T-cell (primary cell): ENCODE results near the gene SERPINF2. TPM values are rescaled to one million over a fixed set of nuclear protein-coding genes. Genes with fewer than 3 reads are reported as not detected.

Experiments used
- ATAC-seq, 4 experiments: fragments of 200-7000 bp in 3 of 4; fragments of 150-1000 bp in 1 of 4; cut with Tn5 transposase; replicated peaks in 1 of 4; 1 replicate in 3 of 4; 2 replicates in 1 of 4; pipeline ENCODE4 v1.10.0; 2021; ENCODE audit warnings: moderate library complexity in 3 of 4, mild to moderate bottlenecking in 2 of 4, moderate number of reproducible peaks in 1 of 4
- CTCF ChIA-PET, 2 donors: fragments of 300-600 bp; sonication (Branson Sonifier 250); formaldehyde crosslinking; loops; one replicate each; lab custom pipeline; 2022; ENCODE audit warnings: antibody characterized with exemption in 2 of 2; lab: Charles Lee
- POLR2A ChIA-PET, 2 donors: fragments of 300-600 bp; sonication (Branson Sonifier 250); formaldehyde crosslinking; loops; one replicate each; lab custom pipeline; 2022; ENCODE audit warnings: antibody characterized with exemption in 2 of 2; lab: Charles Lee
- DNase-seq, 35 experiments: peaks; one replicate each; pipeline versions ENCODE4 v3.0.0 to v3.0.0-alpha.2; 2013 to 2023
- H3K27ac ChIP-seq: one replicate; pipeline ENCODE4 v1.5.1; 2013; ENCODE audit warnings: low read length
- H3K27me3 ChIP-seq, 2 experiments: replicated peaks in 1 of 2; 1 replicate in 1 of 2; 2 replicates in 1 of 2; pipeline versions ENCODE4 v1.6.1 to v1.7.0; 2013; ENCODE audit warnings: low read length in 1 of 2, mixed read lengths in 1 of 2; ENCODE audit not compliant: control insufficient read depth in 2 of 2, insufficient read depth in 2 of 2; ENCODE audit errors: extremely low read depth in 1 of 2
- H3K36me3 ChIP-seq, 2 donors: 1 replicate in 1 of 2; 2 replicates in 1 of 2; pipeline versions ENCODE4 v1.6.1 to v1.7.0; 2013; ENCODE audit warnings: low read length in 1 of 2; ENCODE audit not compliant: control insufficient read depth in 2 of 2, insufficient read depth in 1 of 2; ENCODE audit errors: extremely low read depth in 1 of 2
- H3K4me1 ChIP-seq, 2 experiments: 1 replicate in 1 of 2; 2 replicates in 1 of 2; pipeline versions ENCODE4 v1.6.1 to v1.7.0; 2013; ENCODE audit warnings: low read length in 2 of 2, mixed read lengths in 1 of 2; ENCODE audit not compliant: insufficient read depth in 2 of 2, control insufficient read depth in 1 of 2; ENCODE audit errors: extremely low read depth in 1 of 2
- H3K4me3 ChIP-seq, 2 donors: 1 replicate in 1 of 2; 2 replicates in 1 of 2; pipeline versions ENCODE4 v1.5.1 to v1.7.0; 2013; ENCODE audit warnings: mild to moderate bottlenecking in 2 of 2, low read length in 1 of 2, moderate library complexity in 1 of 2; ENCODE audit not compliant: control insufficient read depth in 1 of 2; ENCODE audit errors: extremely low read depth in 1 of 2
- H3K9me3 ChIP-seq: 2 replicates; pipeline ENCODE4 v1.7.0; 2013
- H3K27ac Mint-ChIP-seq, 2 donors: one replicate each; pipeline ENCODE4 v1.8.0; 2020 to 2021; ENCODE audit warnings: mild to moderate bottlenecking in 2 of 2, mixed read lengths in 2 of 2
- H3K27me3 Mint-ChIP-seq, 2 donors: one replicate each; pipeline ENCODE4 v1.8.0; 2021 to 2022; ENCODE audit warnings: mixed read lengths in 2 of 2
- H3K36me3 Mint-ChIP-seq: one replicate; pipeline ENCODE4 v1.8.0; 2021; ENCODE audit warnings: mixed read lengths
- H3K4me1 Mint-ChIP-seq, 3 donors: one replicate each; pipeline ENCODE4 v1.8.0; 2020 to 2022; ENCODE audit warnings: mixed read lengths in 3 of 3, mild to moderate bottlenecking in 1 of 3
- H3K4me3 Mint-ChIP-seq, 3 donors: one replicate each; pipeline ENCODE4 v1.8.0; 2020 to 2022; ENCODE audit warnings: mild to moderate bottlenecking in 3 of 3, mixed read lengths in 3 of 3, moderate library complexity in 3 of 3
- H3K9me3 Mint-ChIP-seq, 3 donors: one replicate each; pipeline ENCODE4 v1.8.0; 2020 to 2022; ENCODE audit warnings: mixed read lengths in 3 of 3
- WGBS: methylation state at CpG from one replicate; pipeline ENCODE4 v1.1.5; 2013; ENCODE audit warnings: missing lambda C conversion rate; ENCODE audit not compliant: insufficient coverage; 5-methylcytosine and 5-hydroxymethylcytosine counted together
- total RNA-seq, 35 experiments: library from RNA in 6 of 35; stranded (reverse) in 6 of 35; fragments of 120-200 nt in 1 of 35; gene quantifications; one replicate each; pipeline versions ENCODE4 v1.2.1 to v1.2.4 and lab custom pipeline; 2013 to 2026

Gene SERPINF2
- total RNA-seq, 5 donors from 2014 or later (not counting 1 experiment from before 2014, with no cell fraction given): 0.86 to 2.9 (median 1.4) TPM

DNA sequence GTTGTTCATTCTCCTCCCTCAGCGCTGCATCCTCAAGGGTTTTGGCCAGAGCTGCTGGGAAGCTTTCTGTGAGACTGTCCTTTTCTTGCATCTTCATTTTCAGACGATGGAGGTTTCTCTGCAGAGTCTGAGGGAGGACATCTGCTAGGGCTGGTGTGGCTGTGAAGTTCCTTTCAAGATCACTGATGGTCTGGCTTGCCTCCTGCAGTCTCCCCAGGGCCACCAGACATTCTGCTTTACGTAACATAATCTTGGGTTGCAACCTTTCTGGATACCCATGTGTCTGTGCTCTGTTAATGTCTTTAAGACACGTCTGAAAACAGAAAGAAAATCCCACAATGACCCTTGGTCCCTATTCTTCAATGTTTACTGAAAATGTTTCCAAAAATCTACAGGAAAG is 58.0 kb downstream of the SERPINF2 start:
- CTCF ChIA-PET: no interaction called here
- DNase-seq: no peak
- Histone ChIP-seq H3K36me3 (peaks cover 6 to 46% of the 10 kb centered on the region in 2 donors), H3K27ac (no peak overlapping the region), H3K9me3 (no peaks in the 10 kb centered on the region), H3K4me3 (no peak overlapping the region), H3K4me1 (no peaks in the 10 kb centered on the region), H3K27me3 (no peaks in the 10 kb centered on the region)
- H3K36me3 Mint-ChIP-seq: peaks cover 40% of the 10 kb centered on the region
- H3K27me3 Mint-ChIP-seq: no peaks in the 10 kb centered on the region
- no peaks in the 10 kb centered on the region for H3K9me3 Mint-ChIP-seq
- ATAC-seq: no peak
- POLR2A ChIA-PET: no interaction called here
- no peak overlapping the region for H3K27ac Mint-ChIP-seq
- H3K4me1 Mint-ChIP-seq: peaks cover 8 to 10% (median 8%) of the 10 kb centered on the region in 3 donors
- WGBS: 100% methylated on average over 1 of the region's 4 CpGs
- H3K4me3 Mint-ChIP-seq: no peak overlapping the region

DNA sequence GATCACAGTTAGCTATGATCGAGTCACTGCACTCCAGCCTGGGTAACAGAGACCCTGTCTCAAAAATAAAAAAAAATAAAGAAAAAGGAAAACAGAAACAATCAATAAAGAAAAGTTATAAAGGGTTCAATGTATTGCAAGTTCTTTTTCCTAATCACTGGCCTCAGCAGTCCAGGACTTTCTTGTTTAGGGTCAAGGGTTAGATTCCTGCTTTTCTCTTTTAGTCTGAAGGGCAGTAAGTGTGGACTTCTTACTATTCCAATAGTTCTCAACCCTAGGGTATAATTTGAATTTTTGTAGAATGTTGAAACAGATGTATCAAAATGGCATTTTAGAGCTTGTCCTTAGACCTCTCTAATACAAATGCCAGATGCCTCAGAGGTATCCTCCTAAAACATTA is 59.8 kb downstream of the SERPINF2 start:
- peaks cover 6 to 38% of the 10 kb centered on the region in 2 donors for H3K36me3 ChIP-seq
- peaks cover under 1 to 2% (median under 1%) of the 10 kb centered on the region in 3 donors for H3K4me1 Mint-ChIP-seq
- ATAC-seq (no peak), DNase-seq (no peak)
- H3K4me3 Mint-ChIP-seq: no peak overlapping the region
- CTCF ChIA-PET: no interaction called here
- H3K27me3 Mint-ChIP-seq: no peaks in the 10 kb centered on the region
- POLR2A ChIA-PET: no interaction called here
- no peaks in the 10 kb centered on the region for H3K4me1 ChIP-seq
- H3K9me3 ChIP-seq: no peaks in the 10 kb centered on the region
- H3K27ac ChIP-seq: no peak overlapping the region
- H3K27me3 ChIP-seq: no peaks in the 10 kb centered on the region
- no peak overlapping the region for H3K27ac Mint-ChIP-seq
- WGBS: no CpG with 5 or more reads among the region's 1 CpG
- H3K36me3 Mint-ChIP-seq: peaks cover 38% of the 10 kb centered on the region
- no peak overlapping the region for H3K4me3 ChIP-seq
- no peaks in the 10 kb centered on the region for H3K9me3 Mint-ChIP-seq

- no peak overlapping the region for H3K27ac ChIP-seq
- Mint-ChIP-seq H3K27ac (no peak overlapping the region), H3K4me1 (no peaks in the 10 kb centered on the region), H3K4me3 (no peak overlapping the region), H3K27me3 (no peaks in the 10 kb centered on the region), H3K36me3 (peaks cover 43% of the 10 kb centered on the region), H3K9me3 (no peaks in the 10 kb centered on the region)
- H3K36me3 ChIP-seq: peaks cover 6 to 41% of the 10 kb centered on the region in 2 donors
- CTCF ChIA-PET: no interaction called here
- no peaks in the 10 kb centered on the region for H3K27me3 ChIP-seq
- no peak overlapping the region for H3K4me3 ChIP-seq
- 94% methylated on average over 2 of the region's 6 CpGs for WGBS
- H3K4me1 ChIP-seq: no peaks in the 10 kb centered on the region
- POLR2A ChIA-PET: interaction anchor here in 1 of 2 donors (0.7 kb wide), 1 partner anchor 39 kb away, joined by 3 read pairs; no protein-coding TSS in a partner anchor
- H3K9me3 ChIP-seq: no peaks in the 10 kb centered on the region
- ATAC-seq (no peak), DNase-seq (no peak)
Measured at GRCh38 chr17:1803280-1803679, 60.6 kb downstream of the SERPINF2 start.

Other genes starting within 250 kb of the SERPINF2 start
- 100 to 1,000 TPM in 2 of 5 donors, 10 to 100 TPM in 3; 91.1 to 184 (median 97.0) TPM for gene INPP5K, start 226.3 kb upstream of the SERPINF2 start, total RNA-seq
- 10 to 100 TPM; 31.8 to 45.6 (median 43.7) TPM for gene PITPNA, start 180.1 kb upstream of the SERPINF2 start, total RNA-seq
- 10 to 100 TPM in 1 of 5 donors, 1 to 10 TPM in 4; 3.8 to 14.7 (median 7.8) TPM for gene SLC43A2, start 114.0 kb upstream of the SERPINF2 start, total RNA-seq
- 1 to 10 TPM in 4 of 5 donors, under 1 TPM in 1; 0.83 to 2.0 (median 1.5) TPM for gene SCARF1, start 97.1 kb upstream of the SERPINF2 start, total RNA-seq
- gene RILP, start 93.0 kb upstream of the SERPINF2 start, total RNA-seq: 1 to 10 TPM; 1.2 to 2.9 (median 2.0) TPM
- gene PRPF8, start 58.0 kb upstream of the SERPINF2 start, total RNA-seq: 100 to 1,000 TPM; 387 to 543 (median 409) TPM
- gene TLCD2, start 32.5 kb upstream of the SERPINF2 start, total RNA-seq: under 1 TPM; 0.25 to 0.82 (median 0.59) TPM
- gene WDR81, start 18.2 kb upstream of the SERPINF2 start, total RNA-seq: 10 to 100 TPM; 41.4 to 76.0 (median 63.1) TPM
- gene SERPINF1, start 19.2 kb downstream of the SERPINF2 start, total RNA-seq: 1 to 10 TPM in 4 of 5 donors, under 1 TPM in 1; 0.68 to 8.9 (median 4.4) TPM
- 10 to 100 TPM; 24.4 to 42.7 (median 38.5) TPM for gene SMYD4, start 87.0 kb downstream of the SERPINF2 start, total RNA-seq
- 100 to 1,000 TPM in 3 of 5 donors, 10 to 100 TPM in 2; 78.9 to 124 (median 107) TPM for gene RPA1, start 87.1 kb downstream of the SERPINF2 start, total RNA-seq